GM21367 (cell line): Measurements from ENCODE around the gene CNN1.
"Not testable (repeated sequence)": the region's sequence is repeated elsewhere in the genome, so short reads cannot be mapped to it uniquely, and the experiment has no call there.

Experiments
- ATAC-seq: cut with Tn5 transposase; IDR thresholded peaks from one replicate; pipeline ENCODE4 v1.9.1; 2021; ENCODE audit not compliant: unreplicated experiment

The CNN1 gene

DNA sequence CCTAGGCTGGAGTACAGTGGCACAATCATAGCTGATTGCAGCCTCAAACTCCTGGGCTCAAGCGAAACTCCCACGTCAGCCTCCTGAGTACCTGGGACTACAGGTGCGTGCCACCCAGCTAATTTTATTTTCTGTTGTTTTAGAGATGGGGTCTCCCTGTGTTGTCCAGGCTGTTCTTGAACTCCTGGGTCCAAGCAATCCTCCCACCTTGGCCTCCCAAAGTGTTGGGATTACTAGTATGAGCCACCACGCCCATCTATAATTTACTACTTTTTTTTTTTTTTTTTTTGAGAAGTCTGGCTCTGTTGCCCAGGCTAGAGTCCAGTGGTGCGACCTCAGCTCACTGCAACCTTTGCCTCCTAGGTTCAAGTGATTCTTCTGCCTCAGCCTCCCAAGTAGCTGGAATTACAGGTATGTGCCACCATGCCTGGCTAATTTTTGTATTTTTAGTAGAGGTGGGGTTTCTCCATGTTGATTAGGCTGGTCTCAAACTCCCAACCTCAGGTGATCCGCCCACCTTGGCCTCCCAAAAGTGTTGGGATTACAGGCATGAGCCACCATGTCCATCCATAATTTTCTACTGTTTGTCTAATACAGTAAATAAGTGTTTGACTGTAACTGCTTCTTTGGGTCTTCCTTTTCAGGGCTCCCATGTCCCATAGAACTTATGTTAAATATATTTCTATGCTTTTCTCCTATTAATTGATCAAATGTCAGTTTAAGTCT is 25.6 kb downstream of the CNN1 start:
- ATAC-seq, result not testable (repeated sequence)

DNA sequence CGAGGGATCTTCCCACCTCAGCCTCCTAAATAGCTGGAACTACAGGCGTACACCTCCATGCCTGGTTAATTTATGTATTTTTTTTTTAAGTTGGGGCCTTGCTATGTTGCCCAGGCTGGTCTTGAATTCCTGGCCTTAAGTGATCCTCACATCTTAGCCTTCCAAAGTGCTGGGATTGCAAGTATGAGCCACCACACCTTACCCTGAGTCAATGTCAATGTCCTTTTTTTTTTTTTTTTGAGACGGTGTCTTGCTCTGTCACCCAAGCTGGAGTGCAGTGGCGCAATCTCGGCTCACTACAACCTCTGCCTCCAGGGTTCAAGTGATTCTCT is 27.0 kb downstream of the CNN1 start:
- ATAC-seq, result not testable (repeated sequence)

DNA sequence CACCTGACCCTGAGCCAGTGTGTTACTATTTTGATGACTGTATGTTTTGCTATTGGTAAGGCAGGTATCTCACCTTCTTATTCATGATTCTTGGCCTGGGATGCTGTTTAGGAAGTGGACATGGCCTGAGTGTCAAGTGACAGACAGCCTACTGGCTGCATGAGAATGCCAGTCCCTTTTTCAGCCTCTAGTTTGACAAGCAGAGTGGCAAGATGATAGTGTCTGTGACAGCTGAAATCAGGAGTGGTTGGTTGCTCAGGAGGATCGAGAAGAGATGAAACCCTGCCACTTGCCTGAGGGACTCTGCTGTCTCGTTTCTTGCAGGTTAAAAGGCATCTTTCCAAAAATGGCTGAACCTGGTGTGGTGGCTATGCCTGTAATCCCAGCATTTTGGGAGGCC is 27.5 kb downstream of the CNN1 start:
- ATAC-seq, result no peak

DNA sequence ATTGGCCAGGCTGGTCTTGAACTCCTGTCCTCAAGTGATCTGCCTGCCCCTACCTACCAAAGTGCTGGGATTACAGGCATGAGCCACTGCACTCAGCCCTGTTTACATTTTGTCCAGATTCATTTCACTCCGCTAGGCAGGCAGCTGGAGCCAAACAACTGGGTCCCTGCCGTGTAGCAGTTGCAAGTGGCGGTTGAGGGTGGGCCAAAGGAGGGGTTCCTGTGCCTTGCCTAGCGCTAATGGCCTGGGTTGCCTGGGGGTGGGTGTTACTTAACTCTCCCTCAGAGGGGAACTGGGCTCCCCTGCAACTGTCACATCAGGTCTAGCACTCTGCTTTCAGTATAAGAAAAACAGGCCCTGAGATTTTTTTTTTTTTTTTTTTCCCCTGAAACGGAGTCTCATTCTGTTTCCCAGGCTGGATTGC is 31.4 kb downstream of the CNN1 start:
- ATAC-seq, result no peak

DNA sequence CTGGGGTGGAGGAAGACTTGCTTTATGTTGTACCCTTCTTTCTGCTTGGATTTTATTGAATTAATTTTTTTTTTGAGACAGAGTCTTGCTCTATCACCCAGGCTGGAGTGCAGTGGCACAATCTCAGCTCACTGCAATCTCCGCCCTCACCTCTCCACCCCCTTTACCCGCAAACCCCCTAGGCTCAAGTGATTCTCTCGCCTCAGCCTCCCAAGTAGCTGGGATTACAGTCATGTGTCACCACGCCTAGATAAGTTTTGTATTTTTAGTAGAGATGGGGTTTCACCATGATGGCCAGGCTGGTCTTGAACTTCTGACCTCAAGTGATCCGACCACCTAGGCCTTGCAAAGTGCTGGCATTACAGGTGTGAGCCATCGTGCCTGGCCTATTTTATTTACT is 34.7 kb downstream of the CNN1 start:
- not testable (repeated sequence) for ATAC-seq

DNA sequence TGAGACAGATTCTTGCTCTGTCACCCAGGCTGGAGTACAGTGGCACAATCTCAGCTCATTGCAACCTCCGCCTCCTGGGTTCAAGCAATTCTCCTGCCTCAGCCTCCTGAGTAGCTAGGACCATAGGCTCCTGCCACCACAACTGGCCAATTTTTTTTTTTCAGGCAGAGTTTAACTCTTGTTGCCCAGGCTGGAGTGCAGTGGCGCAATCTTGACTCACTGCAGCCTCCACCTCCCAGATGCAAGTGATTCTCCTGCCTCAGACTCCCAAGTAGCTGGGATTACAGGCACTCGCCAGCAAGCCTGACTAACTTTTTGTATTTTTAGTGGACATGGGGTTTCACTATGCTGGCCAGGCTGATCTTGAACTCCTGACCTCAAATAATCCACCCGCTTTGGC is 35.1 kb downstream of the CNN1 start:
- ATAC-seq, result not testable (repeated sequence)

DNA sequence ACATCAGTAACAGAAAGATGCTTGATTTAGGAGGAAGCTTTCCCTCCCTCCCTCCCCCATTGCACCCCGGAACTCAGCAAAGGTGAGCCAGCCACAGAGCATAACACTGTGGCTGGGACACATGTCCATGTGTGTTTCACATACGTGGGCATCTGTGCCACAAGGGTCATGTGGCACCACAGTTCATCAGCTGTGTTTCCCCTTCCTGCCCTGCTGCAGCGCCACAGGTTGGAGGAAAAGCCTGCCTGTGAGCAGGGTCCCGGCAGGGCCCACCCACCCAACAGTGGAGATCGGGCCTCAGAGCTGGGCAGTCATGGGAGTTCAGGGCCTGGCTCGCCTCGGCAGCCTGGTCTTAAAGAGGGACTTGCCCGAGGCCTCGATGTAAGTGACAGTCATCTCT is 36.0 kb downstream of the CNN1 start:
- ATAC-seq, result no peak

DNA sequence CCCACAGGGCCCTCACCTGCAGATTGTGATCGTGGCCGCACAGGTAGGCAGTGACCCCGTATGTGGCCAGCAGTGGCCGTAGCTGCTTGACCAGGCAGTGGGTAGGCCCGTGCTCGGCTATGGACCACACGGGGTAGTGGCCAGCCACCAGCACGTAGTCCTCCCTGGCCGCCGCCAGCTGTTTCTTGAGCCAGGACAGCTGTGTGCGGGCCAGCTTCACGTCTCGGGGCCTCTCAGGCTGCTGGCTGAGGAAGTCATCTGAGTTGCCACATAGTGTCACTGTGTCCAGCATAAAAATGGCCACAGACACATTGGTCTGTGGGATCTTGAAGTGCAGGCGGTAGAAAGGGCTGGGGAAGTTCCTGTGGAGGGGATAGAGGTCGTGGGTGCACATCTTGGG is 37.6 kb downstream of the CNN1 start:
- no peak for ATAC-seq

DNA sequence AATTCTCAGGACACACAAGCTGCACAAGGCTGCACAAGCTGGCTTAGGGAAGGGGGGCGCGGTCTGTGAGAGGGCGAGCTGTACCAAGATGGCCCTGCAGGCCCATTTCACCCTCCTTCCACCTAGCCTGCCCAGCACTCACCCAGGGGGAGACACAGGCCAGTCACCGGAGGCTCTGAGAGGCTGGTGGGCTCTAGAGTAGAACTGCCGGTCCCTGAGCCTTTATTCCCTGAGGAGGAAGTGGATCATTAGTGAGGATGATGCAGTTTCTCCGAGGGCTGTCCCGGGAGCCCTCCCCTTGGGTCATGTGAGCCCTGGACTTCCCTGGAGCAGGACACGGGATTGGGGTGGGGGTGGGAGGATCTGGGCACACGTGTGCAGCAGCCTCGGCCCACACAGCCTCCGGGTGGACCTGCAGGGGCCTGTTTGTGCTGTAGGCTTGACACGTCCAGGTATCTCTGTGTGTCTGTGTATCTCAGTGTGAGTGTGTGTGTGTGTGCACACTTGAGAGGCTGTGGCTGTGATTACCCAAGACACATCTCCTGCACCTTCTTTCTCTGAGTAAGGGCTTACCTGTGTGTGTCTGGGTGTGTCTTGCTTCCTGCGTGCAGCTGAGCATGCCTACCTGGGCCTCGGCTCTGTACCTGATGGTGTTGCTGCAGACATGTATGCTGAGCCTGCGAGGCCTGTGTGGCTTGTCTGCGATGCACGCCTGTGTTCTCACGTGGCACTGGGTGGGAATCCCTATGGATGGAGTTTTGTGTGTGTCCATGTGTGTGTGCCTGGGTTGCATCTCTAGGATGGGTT is 39.0 kb downstream of the CNN1 start, which contains the start of gene ACP5:
TSS of gene ACP5 (minus strand) at position 195 of the 807 bp plus-strand sequence. CDS start 328 bp downstream, outside the sequence.
- no peak for ATAC-seq

DNA sequence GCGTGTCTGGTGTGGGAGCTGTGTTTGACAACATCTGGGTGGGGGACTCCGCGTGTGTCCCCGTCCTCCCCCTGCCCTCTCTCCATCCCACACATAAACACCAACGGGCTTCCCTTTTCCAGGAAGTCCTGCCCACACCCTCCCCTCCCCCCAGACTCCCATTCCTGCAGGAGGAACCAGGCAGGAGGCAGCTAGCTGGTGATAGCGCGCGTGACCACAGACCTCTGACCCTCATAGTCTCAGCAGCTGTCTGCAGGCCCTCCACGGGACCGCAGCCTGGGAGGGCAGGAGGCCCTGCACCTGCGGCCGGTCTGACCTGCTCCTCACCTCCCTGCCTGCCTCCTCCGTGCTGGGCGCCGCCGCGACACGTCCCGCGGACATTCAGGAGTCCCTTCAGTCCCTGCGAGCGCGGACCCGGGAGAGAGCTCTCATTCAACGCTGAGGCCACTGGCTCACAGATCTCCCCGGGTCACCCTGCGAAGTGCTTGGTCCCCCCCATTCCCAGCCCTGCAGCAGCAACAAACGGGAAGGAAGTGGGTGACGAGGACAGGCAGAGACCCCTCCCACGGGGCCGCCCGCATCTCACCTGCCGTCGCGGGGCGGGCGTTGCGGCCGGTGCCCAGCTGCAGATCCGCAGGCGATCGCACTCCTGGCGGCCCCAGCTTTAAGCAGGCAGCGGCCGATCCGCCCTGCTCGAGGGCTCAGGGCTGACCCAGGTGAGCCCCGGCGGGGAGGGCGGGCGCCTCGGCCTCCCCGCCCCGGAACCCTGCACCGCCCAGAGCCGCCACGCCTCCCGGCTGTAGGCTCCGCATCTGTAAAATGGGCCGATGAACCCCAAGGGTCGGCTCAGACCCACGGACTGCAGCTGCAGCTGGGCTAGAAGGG is 39.8 kb downstream of the CNN1 start:
- no peak for ATAC-seq

DNA sequence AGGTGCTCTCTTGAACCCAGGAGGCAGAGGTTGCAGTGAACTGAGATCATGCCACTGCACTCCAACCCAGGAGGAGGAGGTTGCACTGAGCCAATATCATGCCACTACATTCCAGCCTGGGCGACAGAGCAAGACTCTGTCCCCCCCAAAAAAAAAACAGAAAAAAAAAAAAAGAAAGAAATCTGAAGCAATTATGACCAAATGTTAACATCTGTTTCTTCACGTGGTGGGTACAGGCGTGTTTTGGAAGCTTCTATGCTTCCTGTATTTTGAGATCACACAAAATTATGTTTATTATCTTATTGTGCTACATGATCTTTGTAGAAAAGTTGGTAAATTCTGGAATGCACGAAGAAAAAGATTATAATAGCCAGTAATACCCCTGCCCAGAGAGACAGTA is 41.5 kb downstream of the CNN1 start:
- ATAC-seq, result no peak

DNA sequence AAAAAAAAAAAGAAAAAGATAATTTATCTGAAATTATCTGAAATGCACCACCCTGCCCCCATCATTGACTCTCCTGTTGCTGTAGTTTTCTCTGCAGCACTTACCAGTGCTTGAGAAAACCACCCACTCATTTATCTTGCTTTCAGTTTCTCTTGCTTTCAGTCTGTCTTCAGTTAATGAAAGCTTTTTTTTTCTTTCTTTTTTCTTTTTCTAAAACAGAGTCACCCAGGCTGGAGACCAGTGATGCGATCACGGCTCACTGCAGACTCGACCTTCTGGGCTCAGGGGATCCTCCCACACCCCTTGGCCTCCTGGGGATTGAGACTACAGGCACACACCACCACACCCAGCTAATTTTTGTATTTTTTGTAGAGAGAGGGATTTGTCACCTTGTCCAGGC is 43.1 kb downstream of the CNN1 start:
- ATAC-seq, result peak; percentile 63

DNA sequence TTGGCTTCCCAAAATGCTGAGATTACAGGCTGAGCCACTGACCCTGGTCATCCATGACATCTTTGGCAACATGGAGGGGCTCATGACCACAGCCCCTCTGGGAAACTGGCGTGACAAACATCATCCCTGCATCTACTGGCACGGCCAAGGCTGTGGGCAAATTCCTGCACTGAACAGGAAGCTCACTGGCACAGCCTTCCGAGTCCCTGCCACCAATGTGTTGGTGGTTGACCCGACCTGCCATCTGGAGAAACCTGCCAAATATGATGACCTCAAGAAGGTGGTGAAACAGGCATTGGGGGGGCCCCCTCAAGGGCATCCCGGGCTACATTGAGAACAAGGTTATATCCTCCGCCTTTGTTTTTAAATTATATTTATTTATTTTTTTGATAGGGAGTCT is 47.7 kb downstream of the CNN1 start:
- ATAC-seq, result no peak

DNA sequence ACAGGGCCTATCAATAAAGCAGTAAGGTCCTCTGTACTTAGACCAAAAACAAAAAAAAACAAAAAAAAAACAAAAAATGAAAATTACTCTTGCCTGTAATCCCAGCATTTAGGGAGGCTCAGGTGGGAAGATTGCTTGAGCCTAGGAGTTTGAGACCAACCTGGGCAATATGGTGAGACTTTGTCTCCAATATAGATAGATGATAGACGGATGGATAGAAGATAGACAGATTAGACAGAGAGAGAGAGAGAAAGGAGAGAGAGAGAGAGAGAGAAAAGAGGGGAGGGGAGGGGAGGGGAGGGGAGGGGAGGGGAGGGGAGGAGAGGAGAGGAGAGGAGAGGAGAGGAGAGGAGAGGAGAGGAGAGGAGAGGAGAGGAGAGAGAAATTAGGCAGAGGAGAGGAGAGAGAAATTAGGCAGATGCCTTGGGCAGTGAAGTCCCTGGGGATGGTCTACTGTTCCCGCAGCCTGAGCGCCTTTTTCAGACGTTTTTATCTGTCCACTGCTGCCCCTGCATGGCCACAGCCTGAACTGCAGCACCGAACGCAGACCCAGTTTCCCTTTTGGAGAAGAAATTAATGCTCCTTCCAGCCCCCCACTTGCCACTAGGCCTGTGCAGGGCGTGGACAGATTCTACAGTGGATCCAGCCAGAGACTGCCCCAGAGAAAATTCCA is 48.8 kb downstream of the CNN1 start:
- ATAC-seq, result no peak

DNA sequence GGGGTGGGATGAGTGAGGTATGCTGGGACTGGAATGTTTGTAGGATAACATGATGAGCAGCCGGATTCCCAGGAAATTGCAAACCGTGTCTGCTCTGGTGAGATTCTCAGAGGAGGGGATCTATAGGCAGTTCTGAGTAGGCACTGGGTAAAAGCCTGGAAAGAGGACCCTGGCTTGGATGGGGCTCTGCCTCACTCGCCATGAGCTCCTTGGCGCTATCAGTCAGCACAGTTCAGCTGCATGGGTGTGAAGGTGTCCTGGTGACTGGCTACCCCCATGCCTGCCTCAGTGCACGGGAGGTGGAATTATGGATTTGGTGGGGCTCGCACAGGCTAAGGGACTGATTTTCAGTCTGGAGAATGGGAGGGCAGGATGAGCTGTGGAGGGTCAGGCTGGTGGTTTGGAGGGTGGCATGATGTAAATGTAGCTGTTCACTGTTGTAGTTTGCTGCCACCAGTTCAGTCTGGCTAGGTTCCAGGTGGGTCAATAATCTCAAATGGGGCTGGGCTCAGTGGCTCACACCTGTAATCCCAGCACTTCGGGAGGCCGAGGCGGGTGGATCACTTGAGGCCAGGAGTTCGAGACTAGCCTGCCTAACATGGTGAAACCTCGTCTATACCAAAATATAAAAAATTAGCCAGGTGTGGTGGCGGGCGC is 49.5 kb downstream of the CNN1 start:
- no peak for ATAC-seq

DNA sequence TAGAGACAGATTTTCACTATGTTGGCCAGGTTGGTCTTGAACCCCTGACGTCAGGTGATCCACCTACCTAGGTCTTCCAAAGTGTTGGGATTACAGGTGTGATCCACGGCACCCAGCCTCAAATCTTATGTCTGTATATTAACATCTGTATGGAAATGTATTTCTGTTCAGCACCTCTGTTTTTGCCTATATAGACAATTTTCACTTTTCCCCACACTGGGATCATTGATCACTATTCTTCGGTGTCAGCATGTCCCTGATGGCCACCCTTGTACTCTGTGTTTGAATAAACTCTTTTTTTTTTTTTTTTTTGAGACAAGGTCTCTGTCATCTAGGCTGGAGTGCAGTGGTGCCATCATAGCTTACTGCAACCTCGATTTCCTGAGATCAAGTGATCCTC is 55.4 kb downstream of the CNN1 start:
- no peak for ATAC-seq

DNA sequence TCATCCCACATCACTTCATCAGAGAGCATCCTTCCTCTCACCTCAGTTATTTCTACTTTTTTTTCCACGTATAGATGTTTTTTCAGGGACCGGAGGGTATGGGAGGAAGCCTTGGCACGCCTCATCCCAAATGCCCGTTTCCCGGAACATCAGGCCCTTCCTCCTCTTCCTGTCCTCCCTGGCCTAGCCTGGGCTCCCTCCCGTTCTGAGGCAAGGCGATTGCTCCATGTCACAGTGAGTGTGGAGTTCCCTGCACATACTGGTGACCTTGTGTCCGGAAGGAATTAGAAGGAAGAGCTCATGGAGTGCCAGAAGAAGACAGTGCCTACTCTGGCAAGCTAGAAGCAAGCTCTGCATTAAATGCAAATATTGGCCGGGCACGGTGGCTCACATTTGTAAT is 57.5 kb downstream of the CNN1 start:
- no peak for ATAC-seq

DNA sequence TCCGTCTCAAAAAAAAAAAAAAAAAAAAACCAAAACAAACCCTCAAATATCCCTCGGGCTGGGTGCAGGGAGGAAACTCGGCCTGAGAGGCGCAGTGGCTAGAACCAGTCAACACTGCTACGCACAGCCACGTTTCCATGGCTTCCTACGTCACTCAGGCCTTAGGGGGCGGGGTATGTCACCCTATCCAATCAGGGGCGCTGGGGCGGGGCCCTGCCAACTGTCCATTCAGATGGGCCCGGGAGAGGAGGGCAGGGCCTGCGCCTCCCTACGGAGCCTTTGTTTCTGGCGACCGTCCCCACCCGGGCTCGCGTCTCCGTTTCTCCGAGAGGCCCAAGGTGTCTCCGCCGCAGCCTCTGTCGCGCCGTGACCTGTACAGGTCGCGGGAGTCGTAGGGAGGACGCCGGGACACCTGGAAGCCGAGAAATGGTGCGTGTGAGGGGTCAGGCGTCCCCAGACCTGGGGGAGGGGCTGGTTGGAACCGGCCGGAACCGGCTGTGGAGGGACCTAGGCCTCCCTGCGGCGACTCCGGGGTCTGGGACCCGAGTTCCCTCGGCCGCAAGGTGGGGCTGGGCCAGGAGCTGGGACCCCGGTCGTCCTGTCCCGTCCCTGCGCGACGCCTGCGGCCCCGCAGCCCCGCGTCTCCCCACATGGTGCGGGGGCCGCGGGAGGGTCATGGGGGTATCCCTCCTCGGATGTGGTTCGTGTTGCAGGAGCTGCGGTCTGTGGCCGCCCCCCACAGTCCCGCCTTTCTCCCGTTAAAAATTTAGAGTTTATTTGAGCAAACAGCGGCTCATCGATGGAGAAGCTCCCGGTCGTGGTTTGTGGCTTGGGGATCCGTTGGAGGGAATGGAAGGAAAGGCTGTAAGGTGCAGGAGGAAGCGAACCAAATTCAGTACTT is 58.8 kb downstream of the CNN1 start, which contains the start of gene ZNF627:
TSS of gene ZNF627 (plus strand) at position 282 of the 901 bp plus-strand sequence. CDS start at position 427, 145 bp downstream.
- ATAC-seq, result peak; percentile 91

DNA sequence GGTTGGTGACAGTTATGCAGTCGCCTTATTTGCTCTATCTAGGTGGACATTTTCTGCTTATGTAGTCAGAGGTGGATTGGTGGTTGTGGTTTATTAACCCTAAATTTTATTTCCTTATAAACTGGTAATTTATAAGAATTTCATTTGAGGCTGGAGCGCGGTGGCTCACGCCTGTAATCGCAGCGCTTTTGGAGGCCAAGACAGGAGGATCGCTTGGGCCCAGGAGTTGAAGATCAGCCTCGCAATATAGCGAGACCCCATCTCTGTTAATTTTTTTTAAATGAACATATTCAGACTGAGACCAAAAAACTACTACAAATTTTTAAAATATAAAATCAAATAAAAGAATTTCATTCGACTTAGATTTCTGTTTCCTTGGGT is 59.4 kb downstream of the CNN1 start:
- no peak for ATAC-seq
